T-helper 17 cell (primary cell): ENCODE measurements around the gene PEPD. TPM values are rescaled to one million over a fixed set of nuclear protein-coding genes. Genes with fewer than 3 reads are reported as not detected.

Source experiments
- ATAC-seq: fragments of 150-1000 bp; cut with Tn5 transposase; 2 replicates; pipeline ENCODE4 v1.10.0; 2021; ENCODE audit warnings: mild to moderate bottlenecking, moderate library complexity
- DNase-seq, 3 donors: peaks; one replicate each; pipeline versions ENCODE4 v3.0.0 to v3.0.0-alpha.2; 2020 to 2021
- H3K9me3 ChIP-seq: one replicate; pipeline ENCODE4 v1.7.0; 2013; ENCODE audit warnings: low read length, mild to moderate bottlenecking; ENCODE audit not compliant: control insufficient read depth, poor library complexity, severe bottlenecking
- H3K27ac Mint-ChIP-seq: one replicate; pipeline ENCODE4 v1.8.0; 2022; ENCODE audit warnings: mild to moderate bottlenecking, moderate library complexity, mixed read lengths
- H3K27me3 Mint-ChIP-seq: one replicate; pipeline ENCODE4 v1.8.0; 2022; ENCODE audit warnings: mixed read lengths
- H3K36me3 Mint-ChIP-seq: one replicate; pipeline ENCODE4 v1.8.0; 2022; ENCODE audit warnings: low read depth, mixed read lengths
- H3K4me1 Mint-ChIP-seq: one replicate; pipeline ENCODE4 v1.8.0; 2022; ENCODE audit warnings: mild to moderate bottlenecking, mixed read lengths
- H3K4me3 Mint-ChIP-seq: one replicate; pipeline ENCODE4 v1.8.0; 2022; ENCODE audit warnings: mild to moderate bottlenecking, moderate library complexity, mixed read lengths
- total RNA-seq, 4 donors: library from RNA in 2 of 4; stranded (reverse) in 2 of 4; gene quantifications; one replicate each; pipeline ENCODE4 v1.2.3 and lab custom pipeline; 2022 to 2026

Gene PEPD
- total RNA-seq, 2 donors from 2014 or later = 38.5 to 41.4 TPM

DNA sequence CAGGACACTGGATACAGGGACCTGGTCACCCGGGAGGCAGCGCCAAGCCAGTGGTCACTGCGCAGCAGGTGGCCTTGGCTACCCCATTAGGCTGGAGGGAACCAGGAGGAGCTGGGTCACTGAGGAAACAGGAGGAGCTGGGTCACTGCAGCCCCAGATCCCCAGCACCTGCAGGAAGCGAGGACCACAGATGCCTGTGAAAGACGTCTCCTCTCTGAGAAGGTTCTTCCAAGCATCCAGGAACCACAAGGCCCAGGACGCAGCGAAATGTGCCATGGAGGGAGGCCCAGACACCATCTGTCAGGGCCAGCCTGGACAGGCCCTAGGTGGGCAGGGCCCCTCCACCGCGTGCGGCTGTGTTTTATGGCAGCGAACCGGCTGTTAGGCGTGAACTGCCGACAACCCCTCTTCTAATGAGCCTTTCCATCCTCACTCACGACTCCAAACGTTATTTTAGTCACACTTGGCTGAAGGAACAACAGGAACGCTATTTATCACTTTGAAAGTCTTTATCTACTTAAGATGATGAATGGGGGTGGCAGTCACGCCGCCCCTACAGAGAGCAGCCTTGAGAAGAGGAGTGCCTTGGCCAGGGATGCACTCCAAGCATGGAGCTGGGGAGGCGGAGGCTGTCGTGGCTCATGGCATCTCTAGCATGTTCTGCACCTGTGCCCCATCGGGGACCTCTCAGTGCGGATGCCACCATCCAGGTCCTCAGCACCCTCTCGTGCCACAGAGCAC, 94.8 kb downstream of the PEPD start:
- H3K9me3 ChIP-seq = no peaks in the 10 kb centered on the region
- ATAC-seq (no peak), DNase-seq (no peak)
- Mint-ChIP-seq H3K4me3 (no peak overlapping the region), H3K4me1 (peaks cover 14% of the 10 kb centered on the region), H3K27ac (no peak overlapping the region), H3K27me3 (no peaks in the 10 kb centered on the region), H3K36me3 (no peaks in the 10 kb centered on the region)

DNA sequence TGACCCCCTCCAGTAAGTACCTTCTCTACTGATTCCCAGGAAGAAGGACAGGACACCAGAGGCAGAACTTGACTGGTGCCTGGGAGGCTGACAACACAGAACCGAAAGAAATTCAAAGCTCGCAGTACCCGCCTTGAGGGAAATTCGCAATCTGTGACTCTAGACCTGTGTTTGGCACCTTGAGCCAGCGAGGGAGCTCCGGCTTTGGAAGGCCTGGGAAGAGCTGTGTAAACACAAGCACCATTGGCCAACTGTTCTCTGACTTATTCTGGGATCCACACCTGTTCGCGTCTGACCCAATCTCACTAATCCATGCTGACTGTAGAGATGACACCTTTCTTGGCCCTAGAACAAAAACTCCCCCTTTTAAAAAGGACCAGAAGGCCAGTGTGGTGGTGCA, 97.4 kb downstream of the PEPD start:
- H3K4me1 Mint-ChIP-seq = peaks cover 5% of the 10 kb centered on the region
- H3K9me3 ChIP-seq = no peaks in the 10 kb centered on the region
- no peak overlapping the region for H3K4me3 Mint-ChIP-seq
- ATAC-seq (no peak), DNase-seq (no peak)
- no peak overlapping the region for H3K27ac Mint-ChIP-seq
- no peaks in the 10 kb centered on the region for H3K27me3 Mint-ChIP-seq
- no peaks in the 10 kb centered on the region for H3K36me3 Mint-ChIP-seq

DNA sequence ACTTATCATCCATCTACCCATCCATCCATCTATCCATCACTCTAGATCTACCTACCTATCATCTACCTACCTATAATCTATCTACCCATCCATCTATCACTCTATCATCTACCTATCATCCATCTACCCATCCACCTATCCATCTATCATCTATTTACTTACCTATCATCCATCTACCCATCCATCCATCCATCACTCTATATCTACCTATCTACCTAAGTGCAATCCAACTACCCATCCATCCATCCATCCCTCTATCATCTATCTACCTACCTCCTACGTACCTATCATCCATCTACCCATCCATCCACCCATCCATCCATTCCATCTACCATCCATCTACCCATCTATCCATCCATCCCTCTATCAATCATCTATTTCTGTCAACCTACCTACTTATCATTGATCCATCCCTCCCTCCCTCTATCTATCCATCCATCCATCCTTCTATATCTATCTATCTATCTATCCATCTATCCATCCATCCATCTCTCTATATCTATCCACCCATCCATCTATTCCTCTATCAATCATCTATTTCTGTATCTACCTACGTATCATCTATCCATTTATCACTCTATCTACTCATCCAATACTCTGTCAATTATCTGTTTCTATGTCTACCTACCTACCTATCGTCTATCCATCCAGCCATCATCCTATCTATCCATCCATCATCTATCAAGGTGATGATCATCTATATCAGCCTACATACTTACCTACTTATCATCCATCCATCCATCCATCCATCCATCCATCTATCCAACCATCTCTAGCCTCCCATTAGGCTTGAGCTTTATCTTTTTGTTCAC, 99.0 kb downstream of the PEPD start:
- H3K36me3 Mint-ChIP-seq = no peaks in the 10 kb centered on the region
- no peaks in the 10 kb centered on the region for H3K9me3 ChIP-seq
- DNase-seq (no peak), ATAC-seq (no peak)
- H3K27me3 Mint-ChIP-seq = no peaks in the 10 kb centered on the region
- H3K27ac Mint-ChIP-seq = no peak overlapping the region
- H3K4me3 Mint-ChIP-seq = no peak overlapping the region
- peaks cover 5% of the 10 kb centered on the region for H3K4me1 Mint-ChIP-seq

DNA sequence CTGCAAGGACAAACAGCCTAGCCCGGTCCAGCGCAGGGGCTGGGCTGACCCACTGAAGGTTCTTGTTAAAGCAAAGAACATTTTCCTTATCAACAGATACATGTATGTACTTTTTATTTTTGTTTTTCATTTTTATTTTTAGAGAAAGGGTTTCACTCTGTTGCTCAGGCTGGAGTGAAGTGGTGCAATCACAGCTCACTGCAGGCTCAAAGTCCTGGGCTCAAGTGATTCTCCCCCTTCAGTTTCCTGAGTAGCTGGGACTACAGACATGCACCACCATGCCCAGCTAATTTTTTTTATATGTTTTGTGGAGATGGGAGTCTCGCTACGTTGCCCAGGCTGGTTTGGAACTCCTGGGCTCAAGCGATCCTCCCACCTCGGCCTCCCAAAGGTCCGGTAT, 100.2 kb downstream of the PEPD start:
- DNase-seq (no peak), ATAC-seq (no peak)
- Mint-ChIP-seq H3K27ac (no peak overlapping the region), H3K27me3 (no peaks in the 10 kb centered on the region), H3K36me3 (no peaks in the 10 kb centered on the region), H3K4me1 (peaks cover 14% of the 10 kb centered on the region), H3K4me3 (no peak overlapping the region)
- H3K9me3 ChIP-seq = no peaks in the 10 kb centered on the region

DNA sequence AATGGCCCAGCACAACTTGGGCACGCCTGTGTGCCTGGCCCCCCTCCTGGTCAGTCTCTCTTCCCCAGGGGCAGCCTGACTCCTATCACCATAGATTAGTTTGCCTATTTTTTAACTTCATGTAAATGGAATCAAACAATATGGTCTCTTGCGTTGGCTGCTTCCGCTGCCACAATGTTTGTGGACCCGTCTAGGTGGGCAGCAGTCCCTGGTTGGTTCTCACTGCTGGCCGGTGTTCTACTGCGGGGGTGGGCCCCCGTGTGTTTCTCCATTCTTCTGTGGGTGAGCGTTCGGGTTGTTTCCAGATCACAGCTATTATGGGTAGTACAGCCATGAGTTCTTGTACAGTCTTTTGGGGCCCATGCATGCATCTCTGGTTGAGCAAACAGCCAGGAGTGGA, 100.8 kb downstream of the PEPD start:
- Mint-ChIP-seq H3K4me3 (no peak overlapping the region), H3K27me3 (no peaks in the 10 kb centered on the region), H3K36me3 (no peaks in the 10 kb centered on the region), H3K4me1 (peaks cover 15% of the 10 kb centered on the region), H3K27ac (no peak overlapping the region)
- no peak for DNase-seq
- no peaks in the 10 kb centered on the region for H3K9me3 ChIP-seq
- ATAC-seq = no peak

DNA sequence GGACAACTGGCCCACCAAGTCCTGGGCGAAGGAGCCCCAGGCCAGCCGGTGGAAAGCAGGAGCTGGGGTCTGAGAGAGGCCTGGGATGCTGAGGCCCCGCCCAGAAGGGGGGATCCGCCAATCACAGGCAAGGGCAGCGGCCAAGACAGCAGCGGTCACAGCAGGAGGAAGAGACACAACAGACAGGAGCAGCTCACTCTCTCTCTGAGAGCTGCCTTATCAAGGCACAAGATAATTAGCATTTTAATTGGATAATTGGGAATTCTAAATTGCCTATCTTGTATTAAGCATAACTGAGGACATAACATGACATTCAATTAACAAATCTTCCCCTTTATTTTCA, 101.8 kb downstream of the PEPD start:
- no peaks in the 10 kb centered on the region for H3K9me3 ChIP-seq
- no peak overlapping the region for H3K4me3 Mint-ChIP-seq
- DNase-seq (no peak), ATAC-seq (no peak)
- H3K27ac Mint-ChIP-seq = no peak overlapping the region
- H3K4me1 Mint-ChIP-seq = peaks cover 14% of the 10 kb centered on the region
- H3K27me3 Mint-ChIP-seq = no peaks in the 10 kb centered on the region
- no peaks in the 10 kb centered on the region for H3K36me3 Mint-ChIP-seq

DNA sequence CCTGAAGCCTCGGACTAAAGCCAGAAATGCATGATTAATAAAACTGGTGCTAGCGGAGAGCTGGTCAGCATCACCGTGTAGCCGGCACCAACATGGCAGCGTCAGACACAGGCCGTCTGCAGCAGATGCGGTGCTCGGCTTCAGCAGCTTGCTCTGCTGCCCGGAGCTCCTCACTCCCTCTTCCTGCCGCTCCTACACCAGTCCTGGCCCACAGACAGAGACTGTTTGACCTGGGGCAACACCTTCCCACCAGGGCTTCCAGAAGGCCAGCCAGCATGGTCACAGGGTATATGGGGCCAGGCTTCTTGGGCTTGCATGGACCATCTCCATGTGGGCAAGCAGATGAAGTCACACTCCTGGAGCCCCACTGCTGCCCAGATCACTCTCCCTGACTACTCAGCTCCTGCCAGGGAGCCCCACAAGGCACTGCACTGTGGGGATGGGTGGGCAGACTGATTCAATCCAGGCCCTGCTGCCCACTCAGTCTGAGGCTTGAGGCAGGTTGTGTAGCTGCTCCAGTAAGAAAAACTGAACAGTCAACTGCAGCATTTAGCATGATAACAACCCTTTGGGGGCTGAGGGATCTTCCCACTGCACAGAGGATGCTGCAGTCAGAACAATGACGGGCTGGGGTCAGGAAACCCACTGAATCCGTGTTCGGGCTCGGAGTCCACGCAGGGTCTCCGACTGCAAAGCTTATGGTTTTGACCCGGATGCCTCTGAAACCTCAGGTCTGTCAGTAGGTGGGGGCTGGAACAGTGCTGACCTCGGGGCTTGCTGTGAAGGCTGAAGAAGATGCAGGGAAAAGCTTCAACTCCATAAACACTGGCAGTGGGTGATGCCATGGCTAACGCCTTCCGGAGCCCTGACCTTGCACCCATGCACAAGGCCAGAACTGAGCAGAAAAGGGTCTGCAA, 102.5 kb downstream of the PEPD start:
- Mint-ChIP-seq H3K27ac (no peak overlapping the region), H3K36me3 (no peaks in the 10 kb centered on the region), H3K4me3 (no peak overlapping the region), H3K27me3 (no peaks in the 10 kb centered on the region), H3K4me1 (peaks cover 10% of the 10 kb centered on the region)
- no peak for DNase-seq
- no peaks in the 10 kb centered on the region for H3K9me3 ChIP-seq
- no peak for ATAC-seq

DNA sequence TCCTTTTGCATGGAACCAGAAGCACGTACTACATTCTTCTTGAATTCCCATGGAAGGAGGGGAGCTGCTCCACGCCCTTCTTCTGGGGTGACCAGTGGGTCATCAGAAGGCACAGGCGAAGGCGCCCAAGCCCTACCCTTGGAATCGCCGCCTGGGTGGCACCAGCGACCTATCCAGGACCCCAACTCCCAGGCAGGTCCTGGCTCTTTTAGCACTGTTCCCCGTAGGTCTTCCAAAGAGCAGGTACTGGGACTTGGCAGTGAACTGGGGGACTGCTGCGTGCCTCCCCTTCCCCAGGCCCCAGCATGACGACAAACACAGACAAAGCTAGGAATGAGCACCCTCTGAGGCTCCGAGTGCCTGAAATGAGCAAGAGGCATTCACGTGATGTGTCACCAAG, 103.1 kb downstream of the PEPD start:
- H3K36me3 Mint-ChIP-seq = no peaks in the 10 kb centered on the region
- no peaks in the 10 kb centered on the region for H3K27me3 Mint-ChIP-seq
- H3K27ac Mint-ChIP-seq = no peak overlapping the region
- DNase-seq = no peak
- H3K9me3 ChIP-seq = no peaks in the 10 kb centered on the region
- H3K4me1 Mint-ChIP-seq = peaks cover 10% of the 10 kb centered on the region
- H3K4me3 Mint-ChIP-seq = no peak overlapping the region
- no peak for ATAC-seq

DNA sequence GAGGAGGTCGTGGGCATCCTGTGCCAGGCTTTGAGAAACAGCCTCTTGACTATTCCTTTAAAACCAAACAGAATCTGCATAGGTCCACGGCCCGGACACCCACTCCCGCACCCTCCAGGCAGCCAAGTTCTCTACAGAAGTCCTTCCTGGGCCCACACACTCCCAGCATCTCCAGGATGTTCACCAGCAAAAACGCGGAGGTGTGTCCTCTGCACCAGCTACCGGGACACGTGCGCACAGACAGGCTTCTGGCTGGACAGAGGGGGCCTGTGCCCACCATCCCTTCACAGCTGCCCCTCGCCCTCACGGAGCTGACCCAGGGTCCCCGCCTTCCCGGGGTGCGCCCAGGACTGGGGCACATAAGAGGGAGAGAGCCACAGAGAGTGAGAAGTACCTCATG, 103.8 kb downstream of the PEPD start:
- Mint-ChIP-seq H3K27me3 (no peaks in the 10 kb centered on the region), H3K4me3 (no peak overlapping the region), H3K27ac (no peak overlapping the region), H3K36me3 (no peaks in the 10 kb centered on the region), H3K4me1 (peaks cover 10% of the 10 kb centered on the region)
- no peak for DNase-seq
- no peaks in the 10 kb centered on the region for H3K9me3 ChIP-seq
- no peak for ATAC-seq

DNA sequence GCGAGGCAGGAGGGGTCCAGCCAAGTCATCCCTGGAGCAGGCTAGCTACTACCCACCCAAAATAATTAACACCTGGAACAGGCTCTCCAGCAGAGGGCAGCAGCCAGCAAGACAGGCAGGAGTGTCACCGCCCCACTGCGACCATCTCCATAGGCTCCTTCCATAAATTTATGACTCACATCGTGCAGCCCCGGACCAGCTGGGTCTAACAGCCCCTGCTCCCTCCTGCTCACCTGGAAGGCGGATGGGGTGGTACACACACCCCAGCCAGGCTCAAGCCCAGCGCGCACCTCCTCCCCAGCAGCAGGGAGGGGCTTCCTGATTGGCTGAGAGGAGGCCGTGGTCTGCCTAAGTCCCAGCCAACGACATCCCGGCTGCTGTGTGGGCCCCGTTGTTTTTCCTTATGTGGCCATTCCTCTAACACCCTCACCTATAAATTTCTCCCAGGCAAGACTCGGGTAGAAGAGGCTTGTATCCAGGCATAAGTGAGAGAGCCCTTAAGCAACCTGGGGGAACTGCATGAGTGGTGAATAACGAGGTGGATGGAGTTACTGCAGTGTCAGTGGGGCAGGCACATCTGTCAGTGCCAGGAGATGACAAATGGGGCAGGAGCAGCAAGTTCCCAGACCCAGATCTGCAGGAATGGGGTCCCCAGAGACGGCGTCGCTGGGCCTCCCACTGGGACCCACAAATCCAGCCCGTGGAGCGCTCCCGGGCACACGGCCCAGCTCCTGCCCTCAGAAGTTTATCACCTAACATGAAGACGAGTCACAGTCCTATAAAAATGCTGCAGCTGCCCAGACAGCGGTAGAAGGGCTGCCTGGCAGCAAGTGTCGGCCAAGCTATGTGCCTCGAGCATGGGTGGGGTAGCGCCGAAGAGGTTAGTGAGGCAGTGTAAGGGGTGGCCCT, 105.0 kb downstream of the PEPD start:
- Mint-ChIP-seq H3K4me3 (peak overlapping the region; percentile 67), H3K4me1 (peaks cover 10% of the 10 kb centered on the region), H3K27ac (peak overlapping the region; percentile 67), H3K27me3 (no peaks in the 10 kb centered on the region), H3K36me3 (no peaks in the 10 kb centered on the region)
- DNase-seq (peak; percentile 37 to 58 (median 49)), ATAC-seq (peak; percentile 86)
- no peaks in the 10 kb centered on the region for H3K9me3 ChIP-seq

DNA sequence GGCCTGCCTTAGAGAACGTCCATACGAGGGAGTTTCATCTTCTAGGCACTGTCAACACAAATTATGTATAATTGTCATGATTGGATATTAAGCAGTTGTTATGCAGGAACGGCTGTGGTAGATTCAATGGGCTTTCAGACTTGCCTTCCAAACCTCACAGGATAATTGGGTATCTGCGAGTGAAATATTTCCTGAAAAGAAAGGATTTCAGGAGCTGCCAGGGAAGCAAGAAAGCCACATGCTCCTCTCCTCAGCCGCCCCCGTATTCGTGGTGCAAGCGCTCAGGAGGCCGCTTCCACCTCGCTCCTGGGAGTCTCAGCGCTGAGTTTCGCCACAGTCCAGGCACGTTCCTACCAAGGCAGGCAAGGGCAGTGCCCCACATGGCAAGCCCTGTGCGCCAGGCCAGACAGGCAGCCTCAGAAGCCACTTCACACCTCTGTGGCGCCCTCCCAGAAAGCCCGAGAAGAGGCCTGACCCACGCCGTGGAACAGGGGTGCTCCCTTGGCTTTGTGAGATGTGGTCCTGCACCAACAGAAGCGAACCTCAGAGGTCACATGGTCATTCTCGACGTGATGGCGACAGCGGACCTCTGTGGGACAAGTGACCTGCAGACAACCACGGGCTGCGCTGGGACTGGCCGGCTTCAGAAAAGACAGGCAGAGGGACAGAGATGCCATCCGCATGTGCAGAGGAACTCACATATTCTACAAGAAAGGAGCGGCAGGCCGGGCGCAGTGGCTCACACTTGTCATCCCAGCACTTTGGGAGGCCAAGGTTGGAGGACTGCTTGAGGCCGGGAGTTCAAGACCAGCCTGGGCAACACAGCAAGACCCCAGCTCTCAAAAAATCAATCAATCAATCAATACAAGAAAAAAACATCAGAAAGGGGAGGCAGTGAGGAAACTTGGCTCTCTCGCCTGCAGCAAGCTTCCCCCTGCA, 106.7 kb downstream of the PEPD start:
- no peak for DNase-seq
- Mint-ChIP-seq H3K36me3 (no peaks in the 10 kb centered on the region), H3K27ac (peak overlapping the region; percentile 14), H3K4me1 (peaks cover 10% of the 10 kb centered on the region), H3K27me3 (no peaks in the 10 kb centered on the region), H3K4me3 (peak overlapping the region; percentile 55)
- H3K9me3 ChIP-seq = no peaks in the 10 kb centered on the region
- ATAC-seq = no peak
